Measurements from ENCODE around the gene PMP22. TPM values are rescaled to one million over a fixed set of nuclear protein-coding genes. Genes with fewer than 3 reads are reported as not detected.

Gene PMP22
- 1 to 10 TPM; 3.0 to 9.2 (median 6.9) TPM for total RNA-seq
- long read RNA-seq, partial matches to known transcripts = 1 of 4 reads
- long read RNA-seq, other reads (novel, unspliced or antisense) = 0 of 4 reads

- Histone ChIP-seq H3K27ac (no peak within 1 kb of the TSS), H3K36me3 (no peaks in the 10 kb centered on the region), H3K4me1 (peaks cover 0 to 7% (median 0%) of the 10 kb centered on the region in 4 donors), H3K4me3 (no peak within 1 kb of the TSS), H3K27me3 (no peaks in the 10 kb centered on the region), H3K9me3 (no peaks in the 10 kb centered on the region)
- no peak for TF ChIP-seq CTCF (IDR thresholded peaks at IDR 0.05)
- no peak for TF ChIP-seq POLR2A (IDR thresholded peaks at IDR 0.05)
- ATAC-seq = no peak
- intact Hi-C loops (cut with DNase I) = loop anchor here in 1 of 2 donors (10.0 kb wide), 1 partner anchor 240 kb away; no protein-coding TSS in a partner anchor
- WGBS (ENCODE audit: insufficient coverage, low coverage, low lambda C conversion rate, missing lambda C conversion rate) = 78% methylated on average over 3 of the region's 6 CpGs
- DNase-seq = no peak
Measured at GRCh38 chr17:15265131-15265530, at the start of gene PMP22. Gene PMP22, minus strand, starts transcription at chr17:15265326. Its CDS starts 4,599 bp downstream, at chr17:15260727.

- ATAC-seq = no peak
- H3K27me3 ChIP-seq = no peaks in the 10 kb centered on the region
- no peak for TF ChIP-seq CTCF (IDR thresholded peaks at IDR 0.05)
- no peak for TF ChIP-seq POLR2A (IDR thresholded peaks at IDR 0.05)
- DNase-seq = no peak
- no peaks in the 10 kb centered on the region for H3K9me3 ChIP-seq
- no peak overlapping the region for H3K27ac ChIP-seq
- no peaks in the 10 kb centered on the region for H3K4me1 ChIP-seq
- WGBS (ENCODE audit: insufficient coverage, low coverage, low lambda C conversion rate, missing lambda C conversion rate) = 58% methylated on average over 5 of the region's 5 CpGs
- no peak overlapping the region for H3K4me3 ChIP-seq
- intact Hi-C loops (cut with DNase I) = no loop called here
- H3K36me3 ChIP-seq = no peaks in the 10 kb centered on the region
Measured at GRCh38 chr17:15311996-15312395, 46.9 kb upstream of the PMP22 start.

GRCh38 chr17:15309793-15310192 is 44.7 kb upstream of the PMP22 start:
- H3K9me3 ChIP-seq = no peaks in the 10 kb centered on the region
- no peak for TF ChIP-seq POLR2A (IDR thresholded peaks at IDR 0.05)
- no peak for TF ChIP-seq CTCF (IDR thresholded peaks at IDR 0.05)
- no peaks in the 10 kb centered on the region for H3K36me3 ChIP-seq
- DNase-seq (no peak), ATAC-seq (no peak)
- H3K4me3 ChIP-seq = no peak overlapping the region
- intact Hi-C loops (cut with DNase I) = no loop called here
- H3K27ac ChIP-seq = no peak overlapping the region
- no peaks in the 10 kb centered on the region for H3K27me3 ChIP-seq
- no peaks in the 10 kb centered on the region for H3K4me1 ChIP-seq
- 51% methylated on average over 3 of the region's 3 CpGs for WGBS (ENCODE audit: insufficient coverage, low coverage, low lambda C conversion rate, missing lambda C conversion rate)

GRCh38 chr17:15309236-15309635 is 44.1 kb upstream of the PMP22 start:
- Histone ChIP-seq H3K27me3 (no peaks in the 10 kb centered on the region), H3K4me1 (no peaks in the 10 kb centered on the region)

More at GRCh38 chr17:15309236-15309635, 44.1 kb upstream of the PMP22 start:
- intact Hi-C loops (cut with DNase I) = no loop called here
- no peak for ATAC-seq
- no peak overlapping the region for H3K27ac ChIP-seq
- H3K4me3 ChIP-seq = no peak overlapping the region
- H3K36me3 ChIP-seq = no peaks in the 10 kb centered on the region
- WGBS (ENCODE audit: insufficient coverage, low coverage, low lambda C conversion rate, missing lambda C conversion rate) = 57% methylated on average over 3 of the region's 3 CpGs
- DNase-seq = no peak
- TF ChIP-seq POLR2A (IDR thresholded peaks at IDR 0.05) (no peak), CTCF (IDR thresholded peaks at IDR 0.05) (no peak)
- H3K9me3 ChIP-seq = no peaks in the 10 kb centered on the region
